H9 (cell line): ENCODE data around the gene CDCA3. TPM values are rescaled to one million over a fixed set of nuclear protein-coding genes. Genes with fewer than 3 reads are reported as not detected.

Experiments used
- DNase-seq: peaks from one replicate; pipeline ENCODE4 v3.0.0-alpha.2; 2017
- H2AFZ ChIP-seq: one replicate; pipeline ENCODE4 v1.6.1; 2013; ENCODE audit warnings: mild to moderate bottlenecking, low read length, control low read depth, moderate library complexity
- H2AK5ac ChIP-seq: 2 replicates; pipeline ENCODE4 v1.6.1; 2013; ENCODE audit warnings: low read length, control low read depth, mixed read lengths; ENCODE audit not compliant: insufficient read length
- H2BK120ac ChIP-seq: one replicate; pipeline ENCODE4 v1.6.1; 2013; ENCODE audit warnings: low read depth, mild to moderate bottlenecking, low read length, control low read depth, inconsistent platforms; ENCODE audit not compliant: poor library complexity, severe bottlenecking
- H2BK12ac ChIP-seq: 2 replicates; pipeline ENCODE4 v1.6.1; 2013; ENCODE audit warnings: low read length, control low read depth, mixed read lengths, low read depth; ENCODE audit not compliant: insufficient read length
- H2BK15ac ChIP-seq: 2 replicates; pipeline ENCODE4 v1.6.1; 2013; ENCODE audit warnings: low read depth, low read length, control low read depth
- H2BK20ac ChIP-seq: one replicate; pipeline ENCODE4 v1.6.1; 2013; ENCODE audit warnings: low read depth, mild to moderate bottlenecking, low read length, control low read depth, inconsistent platforms; ENCODE audit not compliant: poor library complexity, severe bottlenecking
- H2BK5ac ChIP-seq: 2 replicates; pipeline ENCODE4 v1.6.1; 2013; ENCODE audit warnings: low read length, control low read depth, mixed read lengths; ENCODE audit not compliant: insufficient read length
- H3K14ac ChIP-seq: 2 replicates; pipeline ENCODE4 v1.6.1; 2013; ENCODE audit warnings: low read length, control low read depth; ENCODE audit not compliant: insufficient read depth
- H3K18ac ChIP-seq: 2 replicates; pipeline ENCODE4 v1.6.1; 2013; ENCODE audit warnings: low read depth, mild to moderate bottlenecking, mixed read lengths, low read length, control low read depth; ENCODE audit not compliant: insufficient read length
- H3K23ac ChIP-seq: 2 replicates; pipeline ENCODE4 v1.6.1; 2013; ENCODE audit warnings: low read length, control low read depth, mixed read lengths, low read depth; ENCODE audit not compliant: insufficient read length
- H3K23me2 ChIP-seq: 2 replicates; pipeline ENCODE4 v1.6.1; 2013; ENCODE audit warnings: low read depth, mild to moderate bottlenecking, mixed read lengths, low read length, control low read depth; ENCODE audit not compliant: insufficient read length, poor library complexity, severe bottlenecking
- H3K27ac ChIP-seq: 2 replicates; pipeline ENCODE4 v1.5.1; 2013; ENCODE audit warnings: low read length, control low read depth, mixed read lengths, low read depth; ENCODE audit not compliant: insufficient read length
- H3K27me3 ChIP-seq: 2 replicates; pipeline ENCODE4 v1.6.1; 2013; ENCODE audit warnings: low read length, control low read depth, inconsistent platforms; ENCODE audit not compliant: insufficient read depth
- H3K4ac ChIP-seq: 2 replicates; pipeline ENCODE4 v1.6.1; 2013; ENCODE audit warnings: low read depth, mild to moderate bottlenecking, control low read depth, inconsistent platforms, low read length, moderate library complexity
- H3K4me1 ChIP-seq: 2 replicates; pipeline ENCODE4 v1.6.1; 2013; ENCODE audit warnings: low read length, control low read depth, inconsistent platforms; ENCODE audit not compliant: insufficient read depth
- H3K4me2 ChIP-seq: 2 replicates; pipeline ENCODE4 v1.6.1; 2013; ENCODE audit warnings: low read length, control low read depth, mixed read lengths; ENCODE audit not compliant: insufficient read length, insufficient read depth
- H3K56ac ChIP-seq: 2 replicates; pipeline ENCODE4 v1.6.1; 2013; ENCODE audit warnings: low read depth, mild to moderate bottlenecking, mixed read lengths, low read length, control low read depth; ENCODE audit not compliant: insufficient read length
- H3K79me1 ChIP-seq: 2 replicates; pipeline ENCODE4 v1.6.1; 2013; ENCODE audit warnings: low read depth, mild to moderate bottlenecking, moderate library complexity, low read length, control low read depth, inconsistent platforms; ENCODE audit not compliant: insufficient read depth, poor library complexity, severe bottlenecking
- H3K79me2 ChIP-seq: 2 replicates; pipeline ENCODE4 v1.6.1; 2013; ENCODE audit warnings: low read length, control low read depth, inconsistent platforms; ENCODE audit not compliant: insufficient read depth
- H3K9ac ChIP-seq: 2 replicates; pipeline ENCODE4 v1.6.1; 2013; ENCODE audit warnings: low read length, control low read depth, mixed read lengths; ENCODE audit not compliant: insufficient read length; ENCODE audit errors: extremely low read depth
- H3K9me3 ChIP-seq: one replicate; pipeline ENCODE4 v1.6.1; 2013; ENCODE audit warnings: low read depth, low read length, inconsistent platforms; ENCODE audit not compliant: control insufficient read depth
- H3T11ph ChIP-seq: one replicate; pipeline ENCODE4 v1.6.1; 2013; ENCODE audit warnings: mild to moderate bottlenecking, low read length, control low read depth, inconsistent platforms
- H4K20me1 ChIP-seq: one replicate; pipeline ENCODE4 v1.6.1; 2013; ENCODE audit not compliant: control insufficient read depth, insufficient read length, insufficient read depth
- H4K5ac ChIP-seq: 2 replicates; pipeline ENCODE4 v1.6.1; 2013; ENCODE audit warnings: low read depth, mild to moderate bottlenecking, mixed read lengths, low read length, control low read depth; ENCODE audit not compliant: insufficient read length
- H4K8ac ChIP-seq: replicated peaks from 2 replicates; pipeline ENCODE4 v1.6.1; 2013; ENCODE audit warnings: low read length, control low read depth, mixed read lengths, low read depth; ENCODE audit not compliant: insufficient read length
- H4K91ac ChIP-seq: 2 replicates; pipeline ENCODE4 v1.6.1; 2013; ENCODE audit warnings: low read depth, mild to moderate bottlenecking, moderate library complexity, mixed read lengths, low read length, control low read depth; ENCODE audit not compliant: insufficient read length
- H3K27ac Mint-ChIP-seq, 3 experiments: 2 replicates in 2 of 3; 3 replicates in 1 of 3; pipeline ENCODE4 v1.8.0; 2020 to 2021; ENCODE audit warnings: mixed read lengths in 3 of 3, mild to moderate bottlenecking in 1 of 3, moderate library complexity in 1 of 3
- H3K27me3 Mint-ChIP-seq: 2 replicates; pipeline ENCODE4 v1.8.0; 2021; ENCODE audit warnings: low read depth, mild to moderate bottlenecking, moderate library complexity, mixed read lengths
- H3K36me3 Mint-ChIP-seq, 3 experiments: 2 replicates in 2 of 3; 3 replicates in 1 of 3; pipeline ENCODE4 v1.8.0; 2020 to 2021; ENCODE audit warnings: low read depth in 3 of 3, mixed read lengths in 3 of 3; ENCODE audit not compliant: insufficient read depth in 1 of 3
- H3K4me1 Mint-ChIP-seq, 2 experiments: 2 replicates each; pipeline ENCODE4 v1.8.0; 2020; ENCODE audit warnings: mixed read lengths in 2 of 2
- H3K4me3 Mint-ChIP-seq, 2 experiments: 2 replicates in 1 of 2; 3 replicates in 1 of 2; pipeline ENCODE4 v1.8.0; 2020 to 2021; ENCODE audit warnings: mild to moderate bottlenecking in 2 of 2, mixed read lengths in 2 of 2, moderate library complexity in 1 of 2
- H3K9me3 Mint-ChIP-seq, 2 experiments: 2 replicates in 1 of 2; 3 replicates in 1 of 2; pipeline ENCODE4 v1.8.0; 2020; ENCODE audit warnings: mild to moderate bottlenecking in 2 of 2, mixed read lengths in 2 of 2, moderate library complexity in 1 of 2
- CTCF ChIP-seq: fragments of 200-600 bp; sonication (generic); conservative IDR thresholded peaks from 3 replicates; pipeline ENCODE4 v1.8.0; 2021; ENCODE audit warnings: antibody characterized with exemption, mild to moderate bottlenecking
- WGBS: extraction: QIAGEN DNeasy Blood & Tissue Kit; methylation state at CpG from one replicate; pipeline ENCODE4 v1.1.7; 2013; ENCODE audit warnings: missing lambda C conversion rate, low lambda C conversion rate, mixed read lengths; ENCODE audit not compliant: insufficient read length; ENCODE audit errors: extremely low coverage; 5-methylcytosine and 5-hydroxymethylcytosine counted together
- total RNA-seq: library from RNA; stranded (reverse); gene quantifications from 2 replicates; pipeline ENCODE4 v1.2.1, GENCODE V29; 2021

Gene CDCA3
- total RNA-seq, 1 experiment from 2014 or later: 45.1 TPM

- H3K9me3 ChIP-seq: no peaks in the 10 kb centered on the region
- no peak overlapping the region for H2AFZ ChIP-seq
- H4K5ac ChIP-seq: no peak overlapping the region
- no peaks in the 10 kb centered on the region; the same call in 1 of the 2 replicates for H3K79me2 ChIP-seq
- peak overlapping the region; percentile 55; the same call in 1 of the 2 replicates for H3K14ac ChIP-seq
- H3K56ac ChIP-seq: no peak overlapping the region
- H3K4me3 Mint-ChIP-seq: no peak overlapping the region; a peak in 1 of 5 replicates
- H3K36me3 Mint-ChIP-seq: peaks cover 0 to 2% (median 2%) of the 10 kb centered on the region in 3 experiments; a peak in 4 of 7 replicates
- no peak overlapping the region for H4K8ac ChIP-seq
- peaks cover 31% of the 10 kb centered on the region for H3K27me3 Mint-ChIP-seq
- no peaks in the 10 kb centered on the region for H3K23me2 ChIP-seq
- H3K4me1 ChIP-seq: peaks cover 2% of the 10 kb centered on the region; the same call in 1 of the 2 replicates
- no peak overlapping the region for H3K4ac ChIP-seq
- no peak overlapping the region for H2BK20ac ChIP-seq
- DNase-seq: peak; percentile 33
- no peaks in the 10 kb centered on the region for H4K20me1 ChIP-seq
- no peak overlapping the region for H2BK120ac ChIP-seq
- no peak overlapping the region for H2BK12ac ChIP-seq
- H3K4me1 Mint-ChIP-seq: peaks cover 19 to 25% of the 10 kb centered on the region in 2 experiments
- TF ChIP-seq CTCF: no peak
- H4K91ac ChIP-seq: no peak overlapping the region
- H2BK5ac ChIP-seq: no peak overlapping the region
- H3K9me3 Mint-ChIP-seq: peaks cover 2% of the 10 kb centered on the region in 2 experiments; a peak in 3 of 5 replicates
- H3K27ac Mint-ChIP-seq: peak overlapping the region in 1 of 3 experiments; percentile 15; a peak in 2 of 7 replicates
- no peak overlapping the region for H3K27ac ChIP-seq
- no peak overlapping the region for H3K4me2 ChIP-seq
- H3K9ac ChIP-seq: no peak overlapping the region
- no peak overlapping the region for H3K23ac ChIP-seq
- H3T11ph ChIP-seq: no peak overlapping the region
- no peak overlapping the region for H3K18ac ChIP-seq
- H2BK15ac ChIP-seq: no peak overlapping the region
- H3K27me3 ChIP-seq: no peaks in the 10 kb centered on the region
- no peak overlapping the region for H2AK5ac ChIP-seq
- no CpG with 5 or more reads among the region's 10 CpGs for WGBS
- H3K79me1 ChIP-seq: no peaks in the 10 kb centered on the region
These were observed 42.0 kb downstream of the CDCA3 start for GRCh38 chr12:6809056-6809455.
